ENCODE measurements around the gene HEXA.

DNA sequence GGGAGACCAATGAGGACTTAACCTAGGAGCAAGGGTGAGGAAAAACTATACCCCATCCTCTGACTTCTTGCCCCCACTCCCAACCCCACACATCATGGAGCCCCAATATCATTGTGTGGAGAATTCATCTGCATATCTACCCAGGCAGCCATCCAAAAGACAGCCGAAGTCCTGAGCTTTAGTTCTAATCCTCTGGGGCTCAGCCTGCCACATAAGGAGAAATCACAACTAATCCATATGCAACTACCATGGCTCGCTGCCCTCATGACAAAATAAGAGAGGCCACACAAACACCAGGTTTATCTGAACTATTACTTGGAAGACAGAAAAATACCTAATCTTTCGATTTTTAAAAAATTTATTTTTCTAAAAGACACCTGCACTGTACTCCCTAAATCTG, 17.7 kb downstream of the HEXA start:
- TF ChIP-seq POLR2AphosphoS5 (IDR thresholded peaks at IDR 0.05) (no peak), POLR2A (IDR thresholded peaks at IDR 0.05) (no peak)
